ENCODE data around the gene PLXNA4.

DNA sequence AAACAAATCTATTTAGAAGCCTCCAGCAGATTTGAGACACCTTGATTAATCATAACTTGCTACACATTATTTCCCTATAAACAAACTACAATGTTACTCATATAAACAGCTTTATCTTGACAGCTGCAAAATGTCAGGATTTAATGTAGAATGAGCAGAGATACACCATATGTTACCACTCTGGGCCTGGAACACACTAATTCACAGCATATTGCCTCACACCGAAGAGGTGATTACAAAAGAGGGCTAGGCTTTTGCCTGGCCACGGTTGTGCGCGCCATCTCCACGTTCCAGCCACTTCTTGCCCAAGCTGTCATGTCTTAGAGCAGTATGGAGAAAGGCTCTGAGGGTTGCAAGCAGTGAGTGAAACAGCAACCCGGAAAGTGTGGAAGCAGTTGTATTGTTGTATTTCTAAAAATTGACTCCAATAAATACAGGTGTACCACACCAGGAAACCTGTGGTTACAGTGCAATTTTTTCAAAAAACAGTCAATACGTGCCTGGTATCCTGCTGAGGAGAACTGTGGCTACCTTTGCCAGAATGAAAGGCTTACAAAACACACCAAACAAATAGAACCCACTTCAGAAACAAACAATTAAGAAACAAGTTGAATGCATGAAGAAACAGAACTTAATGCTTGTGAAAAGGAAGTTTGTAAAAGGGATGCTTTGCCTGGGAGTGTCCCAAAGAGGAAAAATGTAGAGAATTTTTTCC is 498.1 kb downstream of the PLXNA4 start:
- TF ChIP-seq TCF7L2 (IDR thresholded peaks at IDR 0.05; ENCODE audit: borderline replicate concordance, low read depth, low read length) (no peak), YY1 (tag by site-specific recombination; IDR thresholded peaks at IDR 0.05) (no peak), MYNN (tag by site-specific recombination; IDR thresholded peaks at IDR 0.05; ENCODE audit: borderline replicate concordance) (no peak), KLF16 (tag by site-specific recombination; IDR thresholded peaks at IDR 0.05) (no peak), HOXA7 (CRISPR knock-in tag; IDR thresholded peaks at IDR 0.05; ENCODE audit: borderline replicate concordance) (no peak), MEIS1 (CRISPR knock-in tag; IDR thresholded peaks at IDR 0.05; ENCODE audit: borderline replicate concordance) (no peak), ZNF621 (tag by site-specific recombination; IDR thresholded peaks at IDR 0.05) (no peak), ZNF670 (tag by site-specific recombination; IDR thresholded peaks at IDR 0.05; ENCODE audit: low read depth) (no peak), ZNF274 (IDR thresholded peaks at IDR 0.05; ENCODE audit: low read length) (no peak), ZNF274 (tag by site-specific recombination; IDR thresholded peaks at IDR 0.05; ENCODE audit: borderline replicate concordance) (no peak)
- TF ChIP-seq, protein P1, sequence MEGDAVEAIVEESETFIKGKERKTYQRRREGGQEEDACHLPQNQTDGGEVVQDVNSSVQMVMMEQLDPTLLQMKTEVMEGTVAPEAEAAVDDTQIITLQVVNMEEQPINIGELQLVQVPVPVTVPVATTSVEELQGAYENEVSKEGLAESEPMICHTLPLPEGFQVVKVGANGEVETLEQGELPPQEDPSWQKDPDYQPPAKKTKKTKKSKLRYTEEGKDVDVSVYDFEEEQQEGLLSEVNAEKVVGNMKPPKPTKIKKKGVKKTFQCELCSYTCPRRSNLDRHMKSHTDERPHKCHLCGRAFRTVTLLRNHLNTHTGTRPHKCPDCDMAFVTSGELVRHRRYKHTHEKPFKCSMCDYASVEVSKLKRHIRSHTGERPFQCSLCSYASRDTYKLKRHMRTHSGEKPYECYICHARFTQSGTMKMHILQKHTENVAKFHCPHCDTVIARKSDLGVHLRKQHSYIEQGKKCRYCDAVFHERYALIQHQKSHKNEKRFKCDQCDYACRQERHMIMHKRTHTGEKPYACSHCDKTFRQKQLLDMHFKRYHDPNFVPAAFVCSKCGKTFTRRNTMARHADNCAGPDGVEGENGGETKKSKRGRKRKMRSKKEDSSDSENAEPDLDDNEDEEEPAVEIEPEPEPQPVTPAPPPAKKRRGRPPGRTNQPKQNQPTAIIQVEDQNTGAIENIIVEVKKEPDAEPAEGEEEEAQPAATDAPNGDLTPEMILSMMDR (tag by site-specific recombination; IDR thresholded peaks at IDR 0.05): no peak
- TF ChIP-seq, protein P2, sequence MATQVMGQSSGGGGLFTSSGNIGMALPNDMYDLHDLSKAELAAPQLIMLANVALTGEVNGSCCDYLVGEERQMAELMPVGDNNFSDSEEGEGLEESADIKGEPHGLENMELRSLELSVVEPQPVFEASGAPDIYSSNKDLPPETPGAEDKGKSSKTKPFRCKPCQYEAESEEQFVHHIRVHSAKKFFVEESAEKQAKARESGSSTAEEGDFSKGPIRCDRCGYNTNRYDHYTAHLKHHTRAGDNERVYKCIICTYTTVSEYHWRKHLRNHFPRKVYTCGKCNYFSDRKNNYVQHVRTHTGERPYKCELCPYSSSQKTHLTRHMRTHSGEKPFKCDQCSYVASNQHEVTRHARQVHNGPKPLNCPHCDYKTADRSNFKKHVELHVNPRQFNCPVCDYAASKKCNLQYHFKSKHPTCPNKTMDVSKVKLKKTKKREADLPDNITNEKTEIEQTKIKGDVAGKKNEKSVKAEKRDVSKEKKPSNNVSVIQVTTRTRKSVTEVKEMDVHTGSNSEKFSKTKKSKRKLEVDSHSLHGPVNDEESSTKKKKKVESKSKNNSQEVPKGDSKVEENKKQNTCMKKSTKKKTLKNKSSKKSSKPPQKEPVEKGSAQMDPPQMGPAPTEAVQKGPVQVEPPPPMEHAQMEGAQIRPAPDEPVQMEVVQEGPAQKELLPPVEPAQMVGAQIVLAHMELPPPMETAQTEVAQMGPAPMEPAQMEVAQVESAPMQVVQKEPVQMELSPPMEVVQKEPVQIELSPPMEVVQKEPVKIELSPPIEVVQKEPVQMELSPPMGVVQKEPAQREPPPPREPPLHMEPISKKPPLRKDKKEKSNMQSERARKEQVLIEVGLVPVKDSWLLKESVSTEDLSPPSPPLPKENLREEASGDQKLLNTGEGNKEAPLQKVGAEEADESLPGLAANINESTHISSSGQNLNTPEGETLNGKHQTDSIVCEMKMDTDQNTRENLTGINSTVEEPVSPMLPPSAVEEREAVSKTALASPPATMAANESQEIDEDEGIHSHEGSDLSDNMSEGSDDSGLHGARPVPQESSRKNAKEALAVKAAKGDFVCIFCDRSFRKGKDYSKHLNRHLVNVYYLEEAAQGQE (tag by site-specific recombination; IDR thresholded peaks at IDR 0.05): no peak
- TF ChIP-seq, protein P3, sequence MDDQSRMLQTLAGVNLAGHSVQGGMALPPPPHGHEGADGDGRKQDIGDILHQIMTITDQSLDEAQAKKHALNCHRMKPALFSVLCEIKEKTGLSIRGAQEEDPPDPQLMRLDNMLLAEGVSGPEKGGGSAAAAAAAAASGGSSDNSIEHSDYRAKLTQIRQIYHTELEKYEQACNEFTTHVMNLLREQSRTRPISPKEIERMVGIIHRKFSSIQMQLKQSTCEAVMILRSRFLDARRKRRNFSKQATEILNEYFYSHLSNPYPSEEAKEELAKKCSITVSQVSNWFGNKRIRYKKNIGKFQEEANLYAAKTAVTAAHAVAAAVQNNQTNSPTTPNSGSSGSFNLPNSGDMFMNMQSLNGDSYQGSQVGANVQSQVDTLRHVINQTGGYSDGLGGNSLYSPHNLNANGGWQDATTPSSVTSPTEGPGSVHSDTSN (CRISPR knock-in tag; IDR thresholded peaks at IDR 0.05): no peak
- TF ChIP-seq, protein P4, sequence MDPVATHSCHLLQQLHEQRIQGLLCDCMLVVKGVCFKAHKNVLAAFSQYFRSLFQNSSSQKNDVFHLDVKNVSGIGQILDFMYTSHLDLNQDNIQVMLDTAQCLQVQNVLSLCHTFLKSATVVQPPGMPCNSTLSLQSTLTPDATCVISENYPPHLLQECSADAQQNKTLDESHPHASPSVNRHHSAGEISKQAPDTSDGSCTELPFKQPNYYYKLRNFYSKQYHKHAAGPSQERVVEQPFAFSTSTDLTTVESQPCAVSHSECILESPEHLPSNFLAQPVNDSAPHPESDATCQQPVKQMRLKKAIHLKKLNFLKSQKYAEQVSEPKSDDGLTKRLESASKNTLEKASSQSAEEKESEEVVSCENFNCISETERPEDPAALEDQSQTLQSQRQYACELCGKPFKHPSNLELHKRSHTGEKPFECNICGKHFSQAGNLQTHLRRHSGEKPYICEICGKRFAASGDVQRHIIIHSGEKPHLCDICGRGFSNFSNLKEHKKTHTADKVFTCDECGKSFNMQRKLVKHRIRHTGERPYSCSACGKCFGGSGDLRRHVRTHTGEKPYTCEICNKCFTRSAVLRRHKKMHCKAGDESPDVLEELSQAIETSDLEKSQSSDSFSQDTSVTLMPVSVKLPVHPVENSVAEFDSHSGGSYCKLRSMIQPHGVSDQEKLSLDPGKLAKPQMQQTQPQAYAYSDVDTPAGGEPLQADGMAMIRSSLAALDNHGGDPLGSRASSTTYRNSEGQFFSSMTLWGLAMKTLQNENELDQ (tag by site-specific recombination; IDR thresholded peaks at IDR 0.05; ENCODE audit: low read depth): no peak

All from HEK293 (cell line).